GM23248 (cell line): ENCODE measurements around the gene PI4KA. TPM values are rescaled to one million over a fixed set of nuclear protein-coding genes. Genes with fewer than 3 reads are reported as not detected.
"Not testable (repeated sequence)": the region's sequence is repeated elsewhere in the genome, so short reads cannot be mapped to it uniquely, and the experiment has no call there.

Source experiments
- DNase-seq: peaks from one replicate; pipeline ENCODE4 v3.0.0-alpha.2; 2015
- H2AFZ ChIP-seq: fragments of 200-600 bp; sonication (generic); 2 replicates; pipeline ENCODE4 v1.6.1; 2016; ENCODE audit warnings: antibody characterized with exemption
- H3F3A ChIP-seq: fragments of 200-600 bp; sonication (generic); 2 replicates; pipeline ENCODE4 v1.6.1; 2016; ENCODE audit warnings: mild to moderate bottlenecking, antibody characterized with exemption, mixed run types; ENCODE audit not compliant: insufficient read depth
- H3K27ac ChIP-seq: fragments of 200-600 bp; sonication (generic); 2 replicates; pipeline ENCODE4 v1.5.1; 2016; ENCODE audit warnings: mild to moderate bottlenecking
- H3K27me3 ChIP-seq: fragments of 200-600 bp; sonication (generic); replicated peaks from 2 replicates; pipeline ENCODE4 v1.6.1; 2016; ENCODE audit warnings: mild to moderate bottlenecking; ENCODE audit not compliant: insufficient read depth
- H3K36me3 ChIP-seq: fragments of 200-600 bp; sonication (generic); 2 replicates; pipeline ENCODE4 v1.6.1; 2016; ENCODE audit warnings: low read depth, mild to moderate bottlenecking
- H3K4me1 ChIP-seq: fragments of 200-600 bp; sonication (generic); 2 replicates; pipeline ENCODE4 v1.6.1; 2016; ENCODE audit warnings: mild to moderate bottlenecking; ENCODE audit not compliant: insufficient read depth
- H3K4me2 ChIP-seq: fragments of 200-600 bp; sonication (generic); one replicate; pipeline ENCODE4 v1.6.1; 2016; ENCODE audit warnings: mild to moderate bottlenecking; ENCODE audit not compliant: unreplicated experiment
- H3K4me3 ChIP-seq: fragments of 200-600 bp; sonication (generic); 2 replicates; pipeline ENCODE4 v1.5.1; 2016; ENCODE audit warnings: mild to moderate bottlenecking
- H3K79me2 ChIP-seq: fragments of 200-600 bp; sonication (generic); 2 replicates; pipeline ENCODE4 v1.6.1; 2016; ENCODE audit warnings: mild to moderate bottlenecking; ENCODE audit not compliant: insufficient read depth
- H3K9ac ChIP-seq: fragments of 200-600 bp; sonication (generic); 2 replicates; pipeline ENCODE4 v1.6.1; 2016; ENCODE audit warnings: mild to moderate bottlenecking
- H3K9me2 ChIP-seq: fragments of 200-600 bp; sonication (generic); 2 replicates; pipeline ENCODE4 v1.6.1; 2016; ENCODE audit warnings: mixed run types, mild to moderate bottlenecking, moderate library complexity; ENCODE audit not compliant: insufficient read depth
- H3K9me3 ChIP-seq: fragments of 200-600 bp; sonication (generic); one replicate; pipeline ENCODE4 v1.6.1; 2017; ENCODE audit warnings: low read depth
- H4K20me1 ChIP-seq: fragments of 200-600 bp; sonication (generic); 2 replicates; pipeline ENCODE4 v1.6.0; 2016; ENCODE audit not compliant: insufficient read depth
- EZH2 ChIP-seq: fragments of 200-600 bp; sonication (generic); IDR thresholded peaks from 2 replicates; pipeline ENCODE4 v1.6.1; 2018; ENCODE audit warnings: antibody characterized with exemption, mild to moderate bottlenecking; ENCODE audit not compliant: insufficient read depth, poor library complexity, severe bottlenecking
- EZH2phosphoT487 ChIP-seq: fragments of 200-600 bp; sonication (generic); IDR thresholded peaks from 2 replicates; pipeline ENCODE4 v1.6.1; 2018; ENCODE audit warnings: antibody characterized with exemption, moderate library complexity, mild to moderate bottlenecking, low read depth; ENCODE audit not compliant: insufficient read depth
- WGBS, 2 experiments: methylation state at CpG; one replicate each; pipeline ENCODE4 v1.1.6; 2015 to 2017; ENCODE audit warnings: low lambda C conversion rate in 2 of 2, low coverage in 1 of 2; ENCODE audit errors: missing lambda C conversion rate in 2 of 2; 5-methylcytosine and 5-hydroxymethylcytosine counted together
- in situ Hi-C: fragments of 300-500 bp; cut with MboI; formaldehyde crosslinking; loops from 2 replicates; pipeline ENCODE4 v1.15.0; 2020
- polyA plus RNA-seq: library from polyadenylated mRNA; unstranded; fragments of >200 nt; fragmentation: Nextera tagmentation; extraction: Ambion mirVana; gene quantifications from 2 replicates; pipeline ENCODE4 v1.2.1, GENCODE V29; 2016
- total RNA-seq: library from RNA; depleted of rRNA; stranded (reverse); fragments of >200 nt; shearing (Covaris generic); gene quantifications from 2 replicates; pipeline ENCODE4 v1.2.3, GENCODE V29; 2014

The PI4KA gene
- total and polyA plus RNA-seq, 2 experiments from 2014 or later: 31.1 to 34.5 TPM

GRCh38 chr22:20844055-20845037 lies 14.3 kb downstream of the PI4KA start:
- TF ChIP-seq EZH2 (no peak), EZH2phosphoT487 (no peak)
- Histone ChIP-seq H3K4me1 (no peaks in the 10 kb centered on the region), H3F3A (no peaks in the 10 kb centered on the region), H3K27me3 (no peaks in the 10 kb centered on the region), H4K20me1 (peaks cover 4% of the 10 kb centered on the region; the same call in 1 of the 2 replicates), H3K4me2 (no peak overlapping the region), H3K9me3 (no peaks in the 10 kb centered on the region), H2AFZ (no peak overlapping the region), H3K9me2 (no peaks in the 10 kb centered on the region), H3K27ac (no peak overlapping the region), H3K79me2 (peaks cover 99% of the 10 kb centered on the region), H3K36me3 (no peaks in the 10 kb centered on the region), H3K9ac (no peak overlapping the region), H3K4me3 (no peak overlapping the region)
- in situ Hi-C loops: no loop called here
- DNase-seq: no peak
- WGBS, 2 experiments: 79 to 84% methylated on average over 5 of the region's 5 CpGs

- H3K4me2 ChIP-seq: no peak overlapping the region
- no peak overlapping the region for H2AFZ ChIP-seq
- H3F3A ChIP-seq: no peaks in the 10 kb centered on the region
- H3K27ac ChIP-seq: no peak overlapping the region
- H3K79me2 ChIP-seq: peaks cover 99% of the 10 kb centered on the region
- no peaks in the 10 kb centered on the region for H3K9me3 ChIP-seq
- no peak for TF ChIP-seq EZH2
- TF ChIP-seq EZH2phosphoT487: no peak
- no peaks in the 10 kb centered on the region for H3K9me2 ChIP-seq
- H3K36me3 ChIP-seq: no peaks in the 10 kb centered on the region
- in situ Hi-C loops: no loop called here
- no peak overlapping the region for H3K9ac ChIP-seq
- DNase-seq: no peak
- H3K4me1 ChIP-seq: no peaks in the 10 kb centered on the region
- no peak overlapping the region for H3K4me3 ChIP-seq
- 25 to 39% methylated on average over 1 to 2 of the region's 2 CpGs for WGBS, 2 experiments
- 0 out of 2 replicates have a peak, but pooled peaks cover 4% of the 10 kb centered on the region for H4K20me1 ChIP-seq
- H3K27me3 ChIP-seq: no peaks in the 10 kb centered on the region
These were observed 15.1 kb downstream of the PI4KA start for GRCh38 chr22:20843501-20843900.

GRCh38 chr22:20840646-20841371 lies 17.8 kb downstream of the PI4KA start:
- 98% methylated on average over 8 of the region's 8 CpGs for WGBS, 2 experiments
- Histone ChIP-seq H3K9me3 (no peaks in the 10 kb centered on the region), H3K27ac (no peak overlapping the region), H3K4me3 (no peak overlapping the region), H2AFZ (no peak overlapping the region), H3K9ac (no peak overlapping the region), H3K27me3 (no peaks in the 10 kb centered on the region), H3K9me2 (no peaks in the 10 kb centered on the region), H3K4me2 (no peak overlapping the region), H3F3A (no peaks in the 10 kb centered on the region), H3K36me3 (no peaks in the 10 kb centered on the region), H3K79me2 (peaks cover 99% of the 10 kb centered on the region), H3K4me1 (no peaks in the 10 kb centered on the region), H4K20me1 (peaks cover 4% of the 10 kb centered on the region; the same call in 1 of the 2 replicates)
- in situ Hi-C loops: no loop called here
- TF ChIP-seq EZH2: no peak
- TF ChIP-seq EZH2phosphoT487: no peak
- DNase-seq: no peak

GRCh38 chr22:20839837-20840645 lies 18.6 kb downstream of the PI4KA start:
- H3K27ac ChIP-seq: no peak overlapping the region
- H3K36me3 ChIP-seq: no peaks in the 10 kb centered on the region
- no peaks in the 10 kb centered on the region for H3F3A ChIP-seq
- H3K9ac ChIP-seq: no peak overlapping the region
- no peak for DNase-seq
- H3K9me2 ChIP-seq: no peaks in the 10 kb centered on the region
- H3K79me2 ChIP-seq: peaks cover 91% of the 10 kb centered on the region
- peaks cover 4% of the 10 kb centered on the region; the same call in 1 of the 2 replicates for H4K20me1 ChIP-seq
- H3K9me3 ChIP-seq: no peaks in the 10 kb centered on the region
- in situ Hi-C loops: no loop called here
- no peaks in the 10 kb centered on the region for H3K27me3 ChIP-seq
- WGBS, 2 experiments: 77 to 82% methylated on average over 3 of the region's 3 CpGs
- no peak for TF ChIP-seq EZH2
- no peaks in the 10 kb centered on the region for H3K4me1 ChIP-seq
- H3K4me3 ChIP-seq: no peak overlapping the region
- H3K4me2 ChIP-seq: no peak overlapping the region
- no peak overlapping the region for H2AFZ ChIP-seq

GRCh38 chr22:20839354-20839753 lies 19.3 kb downstream of the PI4KA start:
- H3K4me3 ChIP-seq, H4K20me1 ChIP-seq: not testable (repeated sequence)
- H3K79me2 ChIP-seq: peaks cover 84% of the 10 kb centered on the region

More at GRCh38 chr22:20839354-20839753, 19.3 kb downstream of the PI4KA start:
- in situ Hi-C loops, H3F3A ChIP-seq, DNase-seq, H2AFZ ChIP-seq, H3K27ac ChIP-seq, H3K9me3 ChIP-seq, H3K4me1 ChIP-seq, H3K4me2 ChIP-seq, H3K27me3 ChIP-seq, H3K9me2 ChIP-seq, H3K9ac ChIP-seq, H3K36me3 ChIP-seq: not testable (repeated sequence)
- 95 to 97% methylated on average over 10 of the region's 10 CpGs for WGBS, 2 experiments
